ENCODE data around the gene TRAPPC14.

The TRAPPC14 gene

GRCh38 chr7:100154651-100155491 is 3.7 kb downstream of the TRAPPC14 start:
- Histone ChIP-seq H3K9ac (no peak overlapping the region), H3K4me2 (no peak overlapping the region), H3K79me2 (ENCODE audit: insufficient read depth, low read depth) (no peaks in the 10 kb centered on the region; the same call in 1 of the 2 replicates), H3K4me1 (ENCODE audit: low read depth, poor library complexity, severe bottlenecking) (peaks cover 22% of the 10 kb centered on the region), H3K4me3 (IDR thresholded peaks at IDR 0.05; ENCODE audit: insufficient read depth, low read depth, low read length) (no peak overlapping the region), H3K27ac (no peak overlapping the region), H4K20me1 (ENCODE audit: insufficient read depth) (no peaks in the 10 kb centered on the region), H3K36me3 (ENCODE audit: insufficient read depth) (no peaks in the 10 kb centered on the region; the same call in 1 of the 2 replicates), H2AFZ (ENCODE audit: low read depth) (no peak overlapping the region), H3K27me3 (ENCODE audit: insufficient read depth, low read depth) (no peaks in the 10 kb centered on the region)
- TF ChIP-seq CTCF (conservative IDR thresholded peaks at IDR 0.05; ENCODE audit: low read depth, low read length) = no peak

GRCh38 chr7:100153708-100154535 is 4.6 kb downstream of the TRAPPC14 start:
- no peak overlapping the region for H3K4me3 ChIP-seq (IDR thresholded peaks at IDR 0.05; ENCODE audit: insufficient read depth, low read depth, low read length)
- no peaks in the 10 kb centered on the region for H4K20me1 ChIP-seq (ENCODE audit: insufficient read depth)
- peaks cover 24% of the 10 kb centered on the region for H3K4me1 ChIP-seq (ENCODE audit: low read depth, poor library complexity, severe bottlenecking)
- H3K79me2 ChIP-seq (ENCODE audit: insufficient read depth, low read depth) = no peaks in the 10 kb centered on the region; the same call in 1 of the 2 replicates
- no peak overlapping the region for H3K27ac ChIP-seq
- no peak overlapping the region for H3K4me2 ChIP-seq
- H3K36me3 ChIP-seq (ENCODE audit: insufficient read depth) = no peaks in the 10 kb centered on the region; the same call in 1 of the 2 replicates
- no peak overlapping the region for H2AFZ ChIP-seq (ENCODE audit: low read depth)
- H3K9ac ChIP-seq = no peak overlapping the region
- H3K27me3 ChIP-seq (ENCODE audit: insufficient read depth, low read depth) = no peaks in the 10 kb centered on the region
- no peak for TF ChIP-seq CTCF (conservative IDR thresholded peaks at IDR 0.05; ENCODE audit: low read depth, low read length)

- Histone ChIP-seq H3K79me2 (ENCODE audit: insufficient read depth, low read depth) (no peaks in the 10 kb centered on the region; the same call in 1 of the 2 replicates), H3K4me1 (ENCODE audit: low read depth, poor library complexity, severe bottlenecking) (peaks cover 25% of the 10 kb centered on the region), H3K27ac (no peak overlapping the region), H4K20me1 (ENCODE audit: insufficient read depth) (no peaks in the 10 kb centered on the region), H3K4me2 (no peak overlapping the region), H2AFZ (ENCODE audit: low read depth) (no peak overlapping the region), H3K36me3 (ENCODE audit: insufficient read depth) (no peaks in the 10 kb centered on the region; the same call in 1 of the 2 replicates), H3K27me3 (ENCODE audit: insufficient read depth, low read depth) (no peaks in the 10 kb centered on the region), H3K9ac (no peak overlapping the region), H3K4me3 (IDR thresholded peaks at IDR 0.05; ENCODE audit: insufficient read depth, low read depth, low read length) (no peak overlapping the region)
- no peak for TF ChIP-seq CTCF (conservative IDR thresholded peaks at IDR 0.05; ENCODE audit: low read depth, low read length)
These were observed 5.4 kb downstream of the TRAPPC14 start for GRCh38 chr7:100152937-100153666.

GRCh38 chr7:100152404-100152803 is 6.1 kb downstream of the TRAPPC14 start:
- Histone ChIP-seq H3K4me2 (no peak overlapping the region), H3K27me3 (ENCODE audit: insufficient read depth, low read depth) (no peaks in the 10 kb centered on the region), H3K4me1 (ENCODE audit: low read depth, poor library complexity, severe bottlenecking) (peaks cover 23% of the 10 kb centered on the region), H3K79me2 (ENCODE audit: insufficient read depth, low read depth) (no peaks in the 10 kb centered on the region; the same call in 1 of the 2 replicates), H3K4me3 (IDR thresholded peaks at IDR 0.05; ENCODE audit: insufficient read depth, low read depth, low read length) (no peak overlapping the region), H4K20me1 (ENCODE audit: insufficient read depth) (no peaks in the 10 kb centered on the region), H2AFZ (ENCODE audit: low read depth) (no peak overlapping the region), H3K36me3 (ENCODE audit: insufficient read depth) (no peaks in the 10 kb centered on the region; the same call in 1 of the 2 replicates), H3K27ac (no peak overlapping the region), H3K9ac (no peak overlapping the region)
- TF ChIP-seq CTCF (conservative IDR thresholded peaks at IDR 0.05; ENCODE audit: low read depth, low read length) = no peak
